ENCODE results near the gene RAB3B.

DNA sequence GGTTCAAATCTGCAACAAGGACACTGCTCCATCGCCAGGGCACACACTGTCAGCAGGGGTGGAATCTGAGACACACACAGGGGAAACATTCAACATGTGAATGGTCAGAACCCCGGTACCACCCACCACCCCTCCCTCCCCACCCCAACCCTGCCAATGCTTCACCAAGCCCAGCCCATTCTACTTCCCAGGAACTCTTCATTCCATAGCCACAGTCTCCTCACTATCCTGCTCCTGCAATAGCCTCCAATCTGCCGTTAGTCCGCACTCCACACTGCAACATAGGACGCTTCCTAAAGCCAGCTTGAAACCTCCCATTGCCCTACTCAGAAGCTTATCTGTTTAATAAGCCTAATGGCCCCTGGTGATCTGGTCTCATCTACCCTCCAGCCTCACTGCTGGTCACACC lies 7.5 kb upstream of the RAB3B start:
- TF ChIP-seq POLR2A (IDR thresholded peaks at IDR 0.05) (no peak), CTCF (IDR thresholded peaks at IDR 0.05) (no peak)

Data from heart left ventricle (tissue), 13 donors.